Suprapubic skin (tissue), 4 donors: ENCODE results near the gene KCNH1. TPM values are rescaled to one million over a fixed set of nuclear protein-coding genes. Genes with fewer than 3 reads are reported as not detected.

Experiments
- DNase-seq, 2 donors: peaks; one replicate each; pipeline ENCODE4 v3.0.0-alpha.2; 2019; ENCODE audit warnings: low spot score in 2 of 2
- H3K27ac ChIP-seq: fragments of 200-600 bp; sonication (generic); one replicate; pipeline ENCODE4 v1.5.1; 2019
- H3K27me3 ChIP-seq: fragments of 200-600 bp; sonication (generic); one replicate; pipeline ENCODE4 v1.5.1; 2019
- H3K36me3 ChIP-seq: fragments of 200-600 bp; sonication (generic); one replicate; pipeline ENCODE4 v1.5.1; 2019
- H3K4me1 ChIP-seq: fragments of 200-600 bp; sonication (generic); one replicate; pipeline ENCODE4 v1.5.1; 2019
- H3K4me3 ChIP-seq: fragments of 200-600 bp; sonication (generic); one replicate; pipeline ENCODE4 v1.5.1; 2019; ENCODE audit warnings: mild to moderate bottlenecking
- H3K9me3 ChIP-seq: fragments of 200-600 bp; sonication (generic); one replicate; pipeline ENCODE4 v1.5.1; 2019
- EP300 ChIP-seq: sonication (generic); formaldehyde crosslinking; IDR thresholded peaks from one replicate; pipeline ENCODE4 v1.6.1; 2017; ENCODE audit warnings: antibody characterized with exemption
- POLR2A ChIP-seq, 2 donors: fragments of 450-650 bp; IDR thresholded peaks; one replicate each; pipeline ENCODE4 v1.6.1; 2017; ENCODE audit warnings: antibody characterized with exemption in 2 of 2, mild to moderate bottlenecking in 2 of 2, moderate library complexity in 2 of 2
- POLR2AphosphoS5 ChIP-seq, 3 donors: sonication (generic); formaldehyde crosslinking; IDR thresholded peaks; one replicate each; pipeline ENCODE4 v1.6.1; 2017; ENCODE audit warnings: antibody characterized with exemption in 3 of 3
- WGBS: methylation state at CpG from one replicate; pipeline ENCODE4 v1.1.5; 2018; 5-methylcytosine and 5-hydroxymethylcytosine counted together
- total RNA-seq, 4 donors: library from RNA; depleted of rRNA; stranded (reverse); fragments of >200 nt; gene quantifications; one replicate each; pipeline ENCODE4 v1.1.0, GENCODE V29; 2016
- TF ChIP-seq, protein P1 (sequence below), 2 donors: fragments of 200-600 bp in 1 of 2; fragments of 450-650 bp in 1 of 2; sonication (generic) in 1 of 2; IDR thresholded peaks; one replicate each; pipeline ENCODE4 v1.5.1; 2016 to 2019; ENCODE audit warnings: antibody characterized with exemption in 2 of 2, mild to moderate bottlenecking in 1 of 2, moderate library complexity in 1 of 2

Gene KCNH1
- total RNA-seq, 4 donors from 2014 or later, result 1.1 TPM; not detected in 3

GRCh38 chr1:211169353-211169752, 35.4 kb upstream of the KCNH1 start:
- TF ChIP-seq, protein P1, sequence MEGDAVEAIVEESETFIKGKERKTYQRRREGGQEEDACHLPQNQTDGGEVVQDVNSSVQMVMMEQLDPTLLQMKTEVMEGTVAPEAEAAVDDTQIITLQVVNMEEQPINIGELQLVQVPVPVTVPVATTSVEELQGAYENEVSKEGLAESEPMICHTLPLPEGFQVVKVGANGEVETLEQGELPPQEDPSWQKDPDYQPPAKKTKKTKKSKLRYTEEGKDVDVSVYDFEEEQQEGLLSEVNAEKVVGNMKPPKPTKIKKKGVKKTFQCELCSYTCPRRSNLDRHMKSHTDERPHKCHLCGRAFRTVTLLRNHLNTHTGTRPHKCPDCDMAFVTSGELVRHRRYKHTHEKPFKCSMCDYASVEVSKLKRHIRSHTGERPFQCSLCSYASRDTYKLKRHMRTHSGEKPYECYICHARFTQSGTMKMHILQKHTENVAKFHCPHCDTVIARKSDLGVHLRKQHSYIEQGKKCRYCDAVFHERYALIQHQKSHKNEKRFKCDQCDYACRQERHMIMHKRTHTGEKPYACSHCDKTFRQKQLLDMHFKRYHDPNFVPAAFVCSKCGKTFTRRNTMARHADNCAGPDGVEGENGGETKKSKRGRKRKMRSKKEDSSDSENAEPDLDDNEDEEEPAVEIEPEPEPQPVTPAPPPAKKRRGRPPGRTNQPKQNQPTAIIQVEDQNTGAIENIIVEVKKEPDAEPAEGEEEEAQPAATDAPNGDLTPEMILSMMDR (IDR thresholded peaks at IDR 0.05), result no peak
- no peak for TF ChIP-seq POLR2AphosphoS5 (IDR thresholded peaks at IDR 0.05)
- no peak for TF ChIP-seq POLR2A (IDR thresholded peaks at IDR 0.05)
- TF ChIP-seq EP300, result no peak
- Histone ChIP-seq H3K4me3 (no peak overlapping the region), H3K27ac (no peak overlapping the region), H3K36me3 (no peaks in the 10 kb centered on the region), H3K27me3 (no peaks in the 10 kb centered on the region), H3K4me1 (no peaks in the 10 kb centered on the region), H3K9me3 (peaks cover 17% of the 10 kb centered on the region)
- no peak for DNase-seq
- 91% methylated on average over 1 of the region's 1 CpG for WGBS

DNA sequence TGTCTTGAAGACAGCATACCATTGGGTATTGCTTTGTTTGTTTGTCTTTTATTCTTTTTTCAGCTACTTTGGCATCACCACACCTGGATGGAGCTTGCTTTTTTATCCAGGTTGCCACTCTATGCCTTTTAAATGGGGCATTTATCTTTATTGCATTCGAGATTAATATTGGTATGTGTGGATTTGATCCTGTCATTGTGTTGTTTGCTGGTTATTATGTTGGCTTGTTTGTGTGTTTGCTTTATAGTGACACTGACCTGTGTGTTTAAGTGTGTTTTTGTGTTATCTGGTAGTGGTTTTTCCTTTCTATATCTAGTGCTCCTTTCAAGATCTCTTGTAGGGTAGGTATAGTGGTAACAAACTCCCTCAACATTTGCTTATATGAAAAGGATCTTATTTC, 24.9 kb upstream of the KCNH1 start:
- Histone ChIP-seq H3K4me1 (no peaks in the 10 kb centered on the region), H3K4me3 (no peak overlapping the region), H3K27me3 (no peaks in the 10 kb centered on the region), H3K9me3 (no peaks in the 10 kb centered on the region), H3K27ac (no peak overlapping the region), H3K36me3 (no peaks in the 10 kb centered on the region)
- TF ChIP-seq EP300 (no peak), POLR2A (IDR thresholded peaks at IDR 0.05) (no peak), POLR2AphosphoS5 (IDR thresholded peaks at IDR 0.05) (no peak)
- TF ChIP-seq, protein P1 (IDR thresholded peaks at IDR 0.05), result no peak
- DNase-seq, result no peak
- WGBS, result 96% methylated on average over 1 of the region's 1 CpG

GRCh38 chr1:211155040-211155439, 21.1 kb upstream of the KCNH1 start:
- no peaks in the 10 kb centered on the region for H3K9me3 ChIP-seq
- H3K27ac ChIP-seq, result no peak overlapping the region
- no peaks in the 10 kb centered on the region for H3K4me1 ChIP-seq
- 67% methylated on average over 2 of the region's 2 CpGs for WGBS
- TF ChIP-seq EP300 (no peak), POLR2A (IDR thresholded peaks at IDR 0.05) (no peak), POLR2AphosphoS5 (IDR thresholded peaks at IDR 0.05) (no peak)
- TF ChIP-seq, protein P1 (IDR thresholded peaks at IDR 0.05), result no peak
- no peaks in the 10 kb centered on the region for H3K36me3 ChIP-seq
- no peak overlapping the region for H3K4me3 ChIP-seq
- no peak for DNase-seq
- no peaks in the 10 kb centered on the region for H3K27me3 ChIP-seq

- WGBS, result 55% methylated on average over 1 of the region's 1 CpG
- Histone ChIP-seq H3K4me1 (no peaks in the 10 kb centered on the region), H3K9me3 (no peaks in the 10 kb centered on the region), H3K4me3 (no peak overlapping the region), H3K36me3 (no peaks in the 10 kb centered on the region), H3K27ac (no peak overlapping the region), H3K27me3 (no peaks in the 10 kb centered on the region)
- no peak for DNase-seq
- TF ChIP-seq, protein P1 (IDR thresholded peaks at IDR 0.05), result no peak
- TF ChIP-seq POLR2AphosphoS5 (IDR thresholded peaks at IDR 0.05), result no peak
These were observed 20.0 kb upstream of the KCNH1 start for GRCh38 chr1:211153932-211154331.

- WGBS, result 86% methylated on average over 5 of the region's 5 CpGs
- no peak overlapping the region for H3K27ac ChIP-seq
- no peaks in the 10 kb centered on the region for H3K9me3 ChIP-seq
- H3K36me3 ChIP-seq, result no peaks in the 10 kb centered on the region
- no peak overlapping the region for H3K4me3 ChIP-seq
- no peaks in the 10 kb centered on the region for H3K4me1 ChIP-seq
- no peak for DNase-seq
- TF ChIP-seq POLR2AphosphoS5 (IDR thresholded peaks at IDR 0.05) (no peak), EP300 (no peak)
- peaks cover 9% of the 10 kb centered on the region for H3K27me3 ChIP-seq
These were observed 14.4 kb upstream of the KCNH1 start for GRCh38 chr1:211148366-211148765.

DNA sequence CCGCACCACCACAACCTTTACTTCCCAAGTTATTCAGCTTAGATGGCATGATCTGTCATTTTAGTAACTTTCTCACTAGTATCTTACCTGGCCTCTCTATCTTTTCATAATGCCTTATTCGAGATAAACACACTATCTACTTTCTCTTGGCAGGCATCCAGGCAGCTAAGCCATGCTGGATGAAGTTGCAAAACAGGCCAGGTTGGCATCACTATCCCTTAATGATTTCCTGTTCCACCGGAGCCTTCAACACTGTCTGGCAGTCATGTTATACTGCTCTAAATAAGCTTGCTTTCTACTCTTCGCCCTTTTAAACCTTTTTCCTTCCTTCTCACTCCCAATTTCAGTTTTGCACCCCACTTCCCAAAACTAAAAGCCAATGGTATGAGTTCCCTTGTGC, 12.0 kb upstream of the KCNH1 start:
- Histone ChIP-seq H3K27ac (no peak overlapping the region), H3K4me1 (no peaks in the 10 kb centered on the region), H3K4me3 (no peak overlapping the region), H3K9me3 (no peaks in the 10 kb centered on the region), H3K27me3 (peaks cover 9% of the 10 kb centered on the region), H3K36me3 (no peaks in the 10 kb centered on the region)
- 33% methylated on average over 4 of the region's 4 CpGs for WGBS
- TF ChIP-seq, protein P1 (IDR thresholded peaks at IDR 0.05), result no peak
- TF ChIP-seq POLR2AphosphoS5 (IDR thresholded peaks at IDR 0.05), result no peak
- no peak for TF ChIP-seq EP300
- TF ChIP-seq POLR2A (IDR thresholded peaks at IDR 0.05), result no peak
- DNase-seq, result no peak
